Measurements from ENCODE around the gene CD200R1.

CD200R1 gene

GRCh38 chr3:112900113-112900512, 74.8 kb downstream of the CD200R1 start:
- Histone ChIP-seq H3K9me3 (ENCODE audit: control insufficient read depth, insufficient read depth, low read length) (peaks cover 5% of the 10 kb centered on the region; the same call in 1 of the 2 replicates), H3F3A (ENCODE audit: control insufficient read depth, insufficient read depth) (no peaks in the 10 kb centered on the region), H3K4me2 (ENCODE audit: low read length) (no peak overlapping the region), H3K27me3 (ENCODE audit: control insufficient read depth, low read length) (no peaks in the 10 kb centered on the region), H3K36me3 (ENCODE audit: control insufficient read depth, low read length) (no peaks in the 10 kb centered on the region), H4K20me1 (ENCODE audit: control insufficient read depth, insufficient read depth, low read depth, low read length) (no peaks in the 10 kb centered on the region), H3K27ac (ENCODE audit: low read depth, low read length) (no peak overlapping the region), H3K4me1 (ENCODE audit: control insufficient read depth, low read length) (peaks cover 8% of the 10 kb centered on the region), H3K79me2 (ENCODE audit: control insufficient read depth, low read length) (no peaks in the 10 kb centered on the region), H3K9me2 (replicated peaks; ENCODE audit: control insufficient read depth, low read length) (no peaks in the 10 kb centered on the region), H3K4me3 (ENCODE audit: low read length) (no peak overlapping the region)
- TF ChIP-seq CTCF (IDR thresholded peaks at IDR 0.05; ENCODE audit: low read depth, low read length, poor library complexity, severe bottlenecking) (no peak), EZH2phosphoT487 (IDR thresholded peaks at IDR 0.05; ENCODE audit: borderline replicate concordance, low read length) (no peak)

- no peak for TF ChIP-seq EZH2phosphoT487 (IDR thresholded peaks at IDR 0.05; ENCODE audit: borderline replicate concordance, low read length)
- no peak for TF ChIP-seq CTCF (IDR thresholded peaks at IDR 0.05; ENCODE audit: low read depth, low read length, poor library complexity, severe bottlenecking)
- H3K9me2 ChIP-seq (replicated peaks; ENCODE audit: control insufficient read depth, low read length) = no peaks in the 10 kb centered on the region
- H3K36me3 ChIP-seq (ENCODE audit: control insufficient read depth, low read length) = no peaks in the 10 kb centered on the region
- H3K4me2 ChIP-seq (ENCODE audit: low read length) = no peak overlapping the region
- H3F3A ChIP-seq (ENCODE audit: control insufficient read depth, insufficient read depth) = no peaks in the 10 kb centered on the region
- H3K4me3 ChIP-seq (ENCODE audit: low read length) = no peak overlapping the region
- no peaks in the 10 kb centered on the region for H4K20me1 ChIP-seq (ENCODE audit: control insufficient read depth, insufficient read depth, low read depth, low read length)
- H3K9me3 ChIP-seq (ENCODE audit: control insufficient read depth, insufficient read depth, low read length) = no peaks in the 10 kb centered on the region; the same call in 1 of the 2 replicates
- H3K79me2 ChIP-seq (ENCODE audit: control insufficient read depth, low read length) = no peaks in the 10 kb centered on the region
- no peaks in the 10 kb centered on the region for H3K4me1 ChIP-seq (ENCODE audit: control insufficient read depth, low read length)
- no peaks in the 10 kb centered on the region for H3K27me3 ChIP-seq (ENCODE audit: control insufficient read depth, low read length)
- H3K27ac ChIP-seq (ENCODE audit: low read depth, low read length) = no peak overlapping the region
Measured at GRCh38 chr3:112897791-112898190, 77.1 kb downstream of the CD200R1 start.

DNA sequence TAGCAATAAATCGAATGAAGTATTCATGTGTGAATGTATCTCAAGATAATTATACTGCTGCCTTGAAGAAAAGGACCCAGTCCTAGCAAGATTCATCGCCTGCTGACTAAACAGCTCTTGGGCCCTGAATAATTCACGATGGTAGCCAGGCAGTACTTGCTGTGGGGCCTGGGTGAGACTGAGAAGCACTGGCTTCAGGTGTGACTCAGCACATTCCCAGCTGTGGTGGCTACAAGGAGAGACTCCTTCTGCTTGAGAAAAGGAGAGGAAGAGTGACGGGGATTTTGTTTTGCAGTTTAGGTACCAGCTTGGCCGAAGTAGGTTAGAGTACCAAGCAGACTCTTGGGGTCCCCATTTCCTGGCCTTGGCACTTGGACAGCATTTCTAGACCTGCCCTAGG, 80.6 kb downstream of the CD200R1 start:
- H3K4me1 ChIP-seq (ENCODE audit: control insufficient read depth, low read length) = peaks cover 7% of the 10 kb centered on the region
- H3K9me2 ChIP-seq (replicated peaks; ENCODE audit: control insufficient read depth, low read length) = no peaks in the 10 kb centered on the region
- no peak overlapping the region for H3K4me3 ChIP-seq (ENCODE audit: low read length)
- no peaks in the 10 kb centered on the region for H3K27me3 ChIP-seq (ENCODE audit: control insufficient read depth, low read length)
- no peak overlapping the region for H3K27ac ChIP-seq (ENCODE audit: low read depth, low read length)
- no peaks in the 10 kb centered on the region for H3K9me3 ChIP-seq (ENCODE audit: control insufficient read depth, insufficient read depth, low read length)
- no peak for TF ChIP-seq CTCF (IDR thresholded peaks at IDR 0.05; ENCODE audit: low read depth, low read length, poor library complexity, severe bottlenecking)
- no peak for TF ChIP-seq EZH2phosphoT487 (IDR thresholded peaks at IDR 0.05; ENCODE audit: borderline replicate concordance, low read length)
- H3F3A ChIP-seq (ENCODE audit: control insufficient read depth, insufficient read depth) = no peaks in the 10 kb centered on the region
- H3K4me2 ChIP-seq (ENCODE audit: low read length) = no peak overlapping the region
- H4K20me1 ChIP-seq (ENCODE audit: control insufficient read depth, insufficient read depth, low read depth, low read length) = no peaks in the 10 kb centered on the region
- H3K36me3 ChIP-seq (ENCODE audit: control insufficient read depth, low read length) = no peaks in the 10 kb centered on the region
- H3K79me2 ChIP-seq (ENCODE audit: control insufficient read depth, low read length) = no peaks in the 10 kb centered on the region

Measured in DOHH2 (cell line).